ENCODE measurements around the gene COPA. TPM values are rescaled to one million over a fixed set of nuclear protein-coding genes. Genes with fewer than 3 reads are reported as not detected.
A peak's percentile ranks its signal among the peaks of the same experiment; 100 is the strongest.

COPA gene
- total and polyA plus RNA-seq, 10 of the 15 experiments (the other 5 are each of a cell fraction or from before 2014, with no cell fraction given): 53.7 to 180 (median 123) TPM

GRCh38 chr1:160375788-160376524 is 32.9 kb upstream of the COPA start:
- H2AFZ ChIP-seq (ENCODE audit: control insufficient read depth, low read depth, low read length): peak overlapping the region; percentile 46; the same call in 1 of the 2 replicates

DNA sequence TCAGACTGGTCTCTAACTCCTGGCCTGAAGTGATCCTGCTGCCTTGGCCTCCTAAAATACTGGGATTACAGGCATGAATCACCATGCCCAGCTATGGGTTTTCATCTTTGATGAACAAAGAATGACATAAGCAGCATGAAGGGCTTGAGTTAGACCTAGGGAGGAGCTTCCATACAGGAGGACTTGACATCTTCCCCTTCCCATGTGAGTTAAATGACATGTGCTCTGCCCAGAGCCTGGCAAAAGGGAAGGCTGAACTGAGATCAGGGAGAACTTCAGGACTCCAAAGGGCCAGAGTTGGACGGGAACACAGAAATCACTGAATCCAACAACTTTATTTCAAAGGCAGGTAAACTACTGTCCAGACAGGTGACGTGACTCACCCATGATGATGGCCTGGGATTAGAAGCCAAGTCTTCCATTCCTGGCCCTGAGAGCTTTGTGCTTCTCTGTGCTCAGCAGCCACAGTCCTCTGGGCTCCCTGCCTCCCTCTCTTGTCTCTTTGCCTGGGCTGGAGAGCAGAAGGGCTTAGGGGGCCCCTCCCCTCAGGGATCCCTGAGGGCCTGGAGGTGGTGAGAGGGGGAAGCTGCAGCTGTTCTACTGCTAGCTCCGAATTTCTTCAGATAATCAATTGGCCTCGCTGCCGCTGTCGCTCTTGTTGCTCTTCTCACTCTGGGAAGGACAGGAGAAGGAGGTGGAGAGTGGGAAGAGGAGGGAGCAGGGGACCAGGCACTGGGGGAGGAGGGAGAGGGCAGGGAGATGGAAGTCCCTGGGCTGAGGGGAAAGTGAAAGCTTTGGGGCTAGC is 31.5 kb upstream of the COPA start:
- no peak overlapping the region for H3K9ac ChIP-seq (ENCODE audit: control insufficient read depth, insufficient read depth, low read length)
- ChIA-PET RAD21 (ENCODE audit: unreplicated experiment) (interaction anchor here (0.6 to 3.5 kb wide), 4 partner anchors 20 to 205 kb away, joined by 3 to 28 read pairs (median 4); no protein-coding TSS in a partner anchor), SMC1A (ENCODE audit: uncharacterized antibody, unreplicated experiment) (interaction anchor here (0.8 to 5.0 kb wide), 6 partner anchors 16 to 273 kb away, joined by 3 to 44 read pairs (median 5); partner anchors contain the start of gene CASQ1), CTCF (interaction anchor here (0.6 to 7.8 kb wide), 17 partner anchors 10 to 288 kb away, joined by 3 to 131 read pairs (median 4); partner anchors contain the start of genes CASQ1 and NHLH1), POLR2A (interaction anchor here (0.5 kb wide), 1 partner anchor 149 kb away, joined by 3 read pairs; no protein-coding TSS in a partner anchor)
- no peaks in the 10 kb centered on the region for H3K27me3 ChIP-seq (replicated peaks in 1 of 2; ENCODE audit: control insufficient read depth in 2 of 2, insufficient read depth in 2 of 2, low read length in 1 of 2)
- no peaks in the 10 kb centered on the region for H3K9me3 ChIP-seq (replicated peaks; ENCODE audit: control insufficient read depth, insufficient read depth, low read length)
- no peak overlapping the region for H3K27ac ChIP-seq (ENCODE audit: control insufficient read depth, insufficient read depth)
- no peak overlapping the region for H3K4me2 ChIP-seq (ENCODE audit: control insufficient read depth, insufficient read depth)
- 63% methylated on average over 6 of the region's 6 CpGs for WGBS (ENCODE audit: insufficient coverage, insufficient replicate concordance, low lambda C conversion rate, missing lambda C conversion rate)
- BruUV-seq (replicated peaks): no TSS peak
- DNase-seq (ENCODE audit: low read depth, low spot score) (no peak), FAIRE-seq (no peak), ATAC-seq (no peak)
- no peaks in the 10 kb centered on the region for H4K20me1 ChIP-seq (ENCODE audit: control insufficient read depth, insufficient read depth)
- H3K4me3 ChIP-seq: no peak overlapping the region
- no peaks in the 10 kb centered on the region for H3K36me3 ChIP-seq (ENCODE audit: control insufficient read depth in 2 of 2, insufficient read depth in 2 of 2, low read length in 1 of 2)
- intact Hi-C loops (cut with micrococcal nuclease; ENCODE audit: unreplicated experiment) (no loop called here), in situ Hi-C loops (cut with MboI) (loop anchor here (5.0 kb wide), 1 partner anchor 277 kb away; the partner anchor contains the start of gene IGSF8)
- no peaks in the 10 kb centered on the region for H3K79me2 ChIP-seq (ENCODE audit: control insufficient read depth, insufficient read depth, low read length)
- H2AFZ ChIP-seq (ENCODE audit: control insufficient read depth, low read depth, low read length): no peak overlapping the region
- H3K4me1 ChIP-seq (ENCODE audit: control insufficient read depth, insufficient read depth, low read length): peaks cover 15% of the 10 kb centered on the region
- TF ChIP-seq HDAC6 (IDR thresholded peaks at IDR 0.05; ENCODE audit: unreplicated experiment) (no peak), IKZF2 (IDR thresholded peaks at IDR 0.05) (no peak), GATAD2B (conservative IDR thresholded peaks at IDR 0.05; ENCODE audit: low read depth) (no peak), BCLAF1 (IDR thresholded peaks at IDR 0.05) (no peak), FOXK2 (IDR thresholded peaks at IDR 0.05) (no peak), GABPA (IDR thresholded peaks at IDR 0.05; ENCODE audit: low read depth) (no peak), ZNF274 (IDR thresholded peaks at IDR 0.05; ENCODE audit: insufficient read depth, insufficient read length) (no peak), ELK1 (IDR thresholded peaks at IDR 0.05; ENCODE audit: low read depth, low read length) (no peak)

More at GRCh38 chr1:160375788-160376524, 32.9 kb upstream of the COPA start:
- no peak for FAIRE-seq
- CTCF ChIA-PET: interaction anchor here (0.6 to 7.8 kb wide), 64 partner anchors 8 to 576 kb away, joined by 3 to 131 read pairs (median 6); partner anchors contain the start of genes CASQ1, DCAF8, IGSF8 and NCSTN
- intact Hi-C loops (cut with micrococcal nuclease; ENCODE audit: unreplicated experiment) (loop anchor here (1.0 kb wide), 3 partner anchors 85 to 275 kb away; no protein-coding TSS in a partner anchor), in situ Hi-C loops (cut with MboI) (loop anchor here (5.0 kb wide), 1 partner anchor 279 kb away; the partner anchor contains the start of gene IGSF8)
- RAD21 ChIA-PET (ENCODE audit: unreplicated experiment): interaction anchor here (0.8 to 3.7 kb wide), 26 partner anchors 10 to 369 kb away, joined by 3 to 43 read pairs (median 5); partner anchors contain the start of genes CASQ1, IGSF8, NHLH1 and PEX19
- WGBS (ENCODE audit: insufficient coverage, insufficient replicate concordance, low lambda C conversion rate, missing lambda C conversion rate): 5% methylated on average over 9 of the region's 9 CpGs
- peaks cover 15% of the 10 kb centered on the region for H3K4me1 ChIP-seq (ENCODE audit: control insufficient read depth, insufficient read depth, low read length)
- no peak overlapping the region for H3K4me3 ChIP-seq
- H3K4me2 ChIP-seq (ENCODE audit: control insufficient read depth, insufficient read depth): peak overlapping the region; percentile 15; the same call in 1 of the 2 replicates
- H3K27ac ChIP-seq (ENCODE audit: control insufficient read depth, insufficient read depth): no peak overlapping the region
- SMC1A ChIA-PET (ENCODE audit: uncharacterized antibody, unreplicated experiment): interaction anchor here (0.6 to 5.0 kb wide), 37 partner anchors 8 to 497 kb away, joined by 3 to 44 read pairs (median 5); partner anchors contain the start of genes CASQ1, KCNJ9 and PEX19
- no peaks in the 10 kb centered on the region for H3K27me3 ChIP-seq (replicated peaks in 1 of 2; ENCODE audit: control insufficient read depth in 2 of 2, insufficient read depth in 2 of 2, low read length in 1 of 2)
- peak; percentile 52 for ATAC-seq
- BruUV-seq (replicated peaks): no TSS peak
- H3K79me2 ChIP-seq (ENCODE audit: control insufficient read depth, insufficient read depth, low read length): no peaks in the 10 kb centered on the region
- no peak overlapping the region for H3K9ac ChIP-seq (ENCODE audit: control insufficient read depth, insufficient read depth, low read length)
- no peaks in the 10 kb centered on the region for H3K9me3 ChIP-seq (replicated peaks; ENCODE audit: control insufficient read depth, insufficient read depth, low read length)
- no peaks in the 10 kb centered on the region for H4K20me1 ChIP-seq (ENCODE audit: control insufficient read depth, insufficient read depth)
- no peaks in the 10 kb centered on the region for H3K36me3 ChIP-seq (ENCODE audit: control insufficient read depth in 2 of 2, insufficient read depth in 2 of 2, low read length in 1 of 2)
- POLR2A ChIA-PET: interaction anchor here (0.5 to 0.8 kb wide), 5 partner anchors 8 to 275 kb away, joined by 3 to 4 read pairs (median 3); no protein-coding TSS in a partner anchor
- no peak for TF ChIP-seq MTA3 (IDR thresholded peaks at IDR 0.05; ENCODE audit: borderline replicate concordance, low read length)
- peak; percentile 34; the same call in 1 of the 2 replicates for TF ChIP-seq EED (IDR thresholded peaks at IDR 0.05; ENCODE audit: low read depth)
- DNase-seq (ENCODE audit: low read depth, low spot score): no peak

Data from GM12878 (cell line).